HL-60 (cell line): Measurements from ENCODE around the gene EMD.

Experiments
- DNase-seq, 2 experiments: peaks; one replicate each; pipeline ENCODE4 v3.0.0-alpha.2; 2010 to 2020; ENCODE audit warnings: low read depth in 1 of 2, low spot score in 1 of 2
- H3K27ac ChIP-seq: fragments of 250-450 bp; sonication (Bioruptor Pico); replicated peaks from 2 replicates; pipeline ENCODE4 v1.5.1; 2020; ENCODE audit warnings: mild to moderate bottlenecking, moderate library complexity
- H3K27me3 ChIP-seq: fragments of 250-450 bp; sonication (Bioruptor Pico); 2 replicates; pipeline ENCODE4 v1.5.1; 2021; ENCODE audit warnings: mild to moderate bottlenecking, moderate library complexity; ENCODE audit not compliant: insufficient read depth, poor library complexity, severe bottlenecking
- H3K4me3 ChIP-seq: replicated peaks from 2 replicates; pipeline ENCODE4 v1.5.1; 2011; ENCODE audit warnings: mild to moderate bottlenecking, control low read depth, low read length; ENCODE audit not compliant: insufficient read depth
- GABPA ChIP-seq: IDR thresholded peaks from 2 replicates; pipeline ENCODE4 v1.6.1; 2012; ENCODE audit warnings: low read depth
- POLR2AphosphoS5 ChIP-seq: IDR thresholded peaks from 2 replicates; pipeline ENCODE4 v1.6.1; 2012; ENCODE audit warnings: low read depth
- SPI1 ChIP-seq: IDR thresholded peaks from 2 replicates; pipeline ENCODE4 v1.6.1; 2012; ENCODE audit warnings: low read depth, mild to moderate bottlenecking, borderline replicate concordance
- TF ChIP-seq, protein P1 (sequence below): IDR thresholded peaks from one replicate; pipeline ENCODE4 v1.5.1; 2011; ENCODE audit warnings: low read length, control low read depth, inconsistent platforms; ENCODE audit not compliant: insufficient read depth
- TF ChIP-seq, protein P2 (sequence below): IDR thresholded peaks from 2 replicates; pipeline ENCODE4 v1.6.1; 2012; ENCODE audit warnings: low read depth; ENCODE audit not compliant: insufficient replicate concordance

EMD gene

DNA sequence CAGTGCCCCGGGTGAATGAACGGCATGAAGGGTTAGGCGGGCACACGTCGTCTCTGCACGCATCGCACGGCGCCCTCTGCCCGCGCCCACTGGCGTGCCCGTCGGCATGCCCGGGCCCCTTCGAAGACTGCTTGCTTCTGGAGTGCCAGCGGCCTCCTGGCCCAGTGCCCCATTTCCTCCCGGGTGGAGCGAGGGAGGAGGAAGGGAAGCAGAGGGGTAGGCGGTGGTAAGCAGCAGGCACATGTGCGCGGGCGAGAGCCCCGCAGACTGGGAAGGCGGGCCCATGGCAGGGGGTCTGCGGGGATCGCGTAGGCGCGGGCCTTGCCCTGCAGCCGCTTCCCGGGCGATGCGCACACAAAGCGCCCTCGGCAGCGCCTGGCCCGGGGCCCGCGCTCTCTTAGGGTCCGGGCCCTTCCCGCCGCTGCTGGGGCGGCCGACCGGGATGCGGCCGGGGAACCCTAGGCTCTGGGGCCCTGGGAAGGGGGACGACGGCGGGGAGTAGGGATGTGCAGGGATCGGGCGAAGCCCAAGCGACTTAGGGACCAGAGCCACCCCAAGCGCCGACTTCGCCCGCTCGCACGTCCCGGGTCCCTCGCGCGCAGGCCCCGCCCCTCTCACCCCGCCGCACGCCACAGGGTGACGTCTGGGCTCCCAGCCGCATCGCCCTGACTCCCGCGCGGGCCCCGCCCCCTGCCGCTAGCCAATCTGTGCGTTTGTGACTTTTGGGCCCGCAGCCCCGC, 866 bp upstream of the EMD start:
- no peaks in the 10 kb centered on the region for H3K27me3 ChIP-seq
- peak overlapping the region; percentile 37 for H3K4me3 ChIP-seq
- DNase-seq = peak; percentile 24 to 50
- peak overlapping the region; percentile 77 for H3K27ac ChIP-seq
- no peak; the same call in 1 of the 2 replicates for TF ChIP-seq SPI1
- TF ChIP-seq GABPA = no peak
- peak; percentile 41; the same call in 1 of the 2 replicates for TF ChIP-seq POLR2AphosphoS5
- TF ChIP-seq, protein P1, sequence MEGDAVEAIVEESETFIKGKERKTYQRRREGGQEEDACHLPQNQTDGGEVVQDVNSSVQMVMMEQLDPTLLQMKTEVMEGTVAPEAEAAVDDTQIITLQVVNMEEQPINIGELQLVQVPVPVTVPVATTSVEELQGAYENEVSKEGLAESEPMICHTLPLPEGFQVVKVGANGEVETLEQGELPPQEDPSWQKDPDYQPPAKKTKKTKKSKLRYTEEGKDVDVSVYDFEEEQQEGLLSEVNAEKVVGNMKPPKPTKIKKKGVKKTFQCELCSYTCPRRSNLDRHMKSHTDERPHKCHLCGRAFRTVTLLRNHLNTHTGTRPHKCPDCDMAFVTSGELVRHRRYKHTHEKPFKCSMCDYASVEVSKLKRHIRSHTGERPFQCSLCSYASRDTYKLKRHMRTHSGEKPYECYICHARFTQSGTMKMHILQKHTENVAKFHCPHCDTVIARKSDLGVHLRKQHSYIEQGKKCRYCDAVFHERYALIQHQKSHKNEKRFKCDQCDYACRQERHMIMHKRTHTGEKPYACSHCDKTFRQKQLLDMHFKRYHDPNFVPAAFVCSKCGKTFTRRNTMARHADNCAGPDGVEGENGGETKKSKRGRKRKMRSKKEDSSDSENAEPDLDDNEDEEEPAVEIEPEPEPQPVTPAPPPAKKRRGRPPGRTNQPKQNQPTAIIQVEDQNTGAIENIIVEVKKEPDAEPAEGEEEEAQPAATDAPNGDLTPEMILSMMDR = no peak
- TF ChIP-seq, protein P2, sequence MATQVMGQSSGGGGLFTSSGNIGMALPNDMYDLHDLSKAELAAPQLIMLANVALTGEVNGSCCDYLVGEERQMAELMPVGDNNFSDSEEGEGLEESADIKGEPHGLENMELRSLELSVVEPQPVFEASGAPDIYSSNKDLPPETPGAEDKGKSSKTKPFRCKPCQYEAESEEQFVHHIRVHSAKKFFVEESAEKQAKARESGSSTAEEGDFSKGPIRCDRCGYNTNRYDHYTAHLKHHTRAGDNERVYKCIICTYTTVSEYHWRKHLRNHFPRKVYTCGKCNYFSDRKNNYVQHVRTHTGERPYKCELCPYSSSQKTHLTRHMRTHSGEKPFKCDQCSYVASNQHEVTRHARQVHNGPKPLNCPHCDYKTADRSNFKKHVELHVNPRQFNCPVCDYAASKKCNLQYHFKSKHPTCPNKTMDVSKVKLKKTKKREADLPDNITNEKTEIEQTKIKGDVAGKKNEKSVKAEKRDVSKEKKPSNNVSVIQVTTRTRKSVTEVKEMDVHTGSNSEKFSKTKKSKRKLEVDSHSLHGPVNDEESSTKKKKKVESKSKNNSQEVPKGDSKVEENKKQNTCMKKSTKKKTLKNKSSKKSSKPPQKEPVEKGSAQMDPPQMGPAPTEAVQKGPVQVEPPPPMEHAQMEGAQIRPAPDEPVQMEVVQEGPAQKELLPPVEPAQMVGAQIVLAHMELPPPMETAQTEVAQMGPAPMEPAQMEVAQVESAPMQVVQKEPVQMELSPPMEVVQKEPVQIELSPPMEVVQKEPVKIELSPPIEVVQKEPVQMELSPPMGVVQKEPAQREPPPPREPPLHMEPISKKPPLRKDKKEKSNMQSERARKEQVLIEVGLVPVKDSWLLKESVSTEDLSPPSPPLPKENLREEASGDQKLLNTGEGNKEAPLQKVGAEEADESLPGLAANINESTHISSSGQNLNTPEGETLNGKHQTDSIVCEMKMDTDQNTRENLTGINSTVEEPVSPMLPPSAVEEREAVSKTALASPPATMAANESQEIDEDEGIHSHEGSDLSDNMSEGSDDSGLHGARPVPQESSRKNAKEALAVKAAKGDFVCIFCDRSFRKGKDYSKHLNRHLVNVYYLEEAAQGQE = no peak

DNA sequence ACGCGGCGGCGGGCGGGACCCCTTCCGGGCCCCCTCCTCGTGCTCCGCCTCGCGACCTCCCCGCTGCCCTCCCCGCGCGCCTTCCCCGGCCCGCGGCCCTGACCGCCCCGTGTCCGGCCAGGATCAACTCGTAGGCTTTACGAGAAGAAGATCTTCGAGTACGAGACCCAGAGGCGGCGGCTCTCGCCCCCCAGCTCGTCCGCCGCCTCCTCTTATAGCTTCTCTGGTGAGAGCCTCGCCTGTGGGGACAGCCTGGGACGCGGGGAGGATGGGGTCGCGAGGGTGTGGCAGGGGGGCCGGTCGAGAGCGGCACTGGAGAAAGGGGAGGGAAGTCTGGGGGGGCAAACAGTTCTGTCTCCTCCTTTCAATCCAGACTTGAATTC, 465 bp downstream of the EMD start:
- Histone ChIP-seq H3K27ac (peak overlapping the region; percentile 86), H3K4me3 (peak overlapping the region; percentile 56), H3K27me3 (no peaks in the 10 kb centered on the region)
- TF ChIP-seq POLR2AphosphoS5 = no peak
- TF ChIP-seq, protein P2 = no peak
- TF ChIP-seq, protein P1 = no peak
- no peak for TF ChIP-seq GABPA
- TF ChIP-seq SPI1 = no peak
- no peak for DNase-seq

DNA sequence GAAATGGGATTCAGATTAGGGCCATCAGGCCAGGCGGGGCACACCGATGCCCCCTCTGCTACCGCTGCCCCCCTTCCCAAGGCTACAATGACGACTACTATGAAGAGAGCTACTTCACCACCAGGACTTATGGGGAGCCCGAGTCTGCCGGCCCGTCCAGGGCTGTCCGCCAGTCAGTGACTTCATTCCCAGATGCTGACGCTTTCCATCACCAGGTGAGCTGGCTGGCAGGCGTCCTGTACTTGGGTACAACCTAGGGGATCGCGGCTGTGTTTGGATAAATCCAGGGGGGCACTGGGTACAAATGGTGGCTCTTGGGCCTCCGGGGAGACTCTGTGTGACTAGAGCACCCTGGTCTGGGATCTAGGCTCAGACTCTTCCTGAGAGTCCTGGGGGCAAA, 1.1 kb downstream of the EMD start:
- peak overlapping the region; percentile 56 for H3K4me3 ChIP-seq
- no peak for DNase-seq
- TF ChIP-seq SPI1 (no peak), POLR2AphosphoS5 (no peak), GABPA (no peak)
- TF ChIP-seq, protein P1 = no peak
- TF ChIP-seq, protein P2 = no peak
- no peaks in the 10 kb centered on the region for H3K27me3 ChIP-seq
- H3K27ac ChIP-seq = peak overlapping the region; percentile 86
